HG03039 (cell line): ENCODE results near the gene CLCNKA.
"Not testable (repeated sequence)": the region's sequence is repeated elsewhere in the genome, so short reads cannot be mapped to it uniquely, and the experiment has no call there.

ENCODE experiments used
- ATAC-seq: cut with Tn5 transposase; IDR thresholded peaks from one replicate; pipeline ENCODE4 v1.9.1; 2021; ENCODE audit warnings: mild to moderate bottlenecking, moderate library complexity; ENCODE audit not compliant: unreplicated experiment

CLCNKA gene

DNA sequence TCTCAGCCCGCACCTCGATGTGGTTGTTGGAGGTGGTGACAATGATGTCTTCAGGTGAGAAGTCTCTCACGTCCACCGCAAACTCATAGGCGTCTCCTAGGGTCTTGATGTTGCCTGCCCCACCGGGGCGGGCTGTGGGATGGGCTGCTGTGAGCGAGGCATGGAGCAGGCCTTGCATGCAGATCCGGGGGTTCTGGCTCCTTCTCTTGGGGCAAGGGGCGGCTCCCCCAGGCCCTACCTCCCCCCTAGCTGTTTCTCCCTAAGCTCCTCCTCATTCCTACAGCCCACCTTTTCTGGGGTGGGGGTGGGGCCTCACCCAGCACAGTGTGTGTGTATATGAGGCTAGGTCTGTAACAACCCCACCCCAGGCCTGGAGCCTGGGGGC lies 4.8 kb upstream of the CLCNKA start:
- no peak for ATAC-seq

DNA sequence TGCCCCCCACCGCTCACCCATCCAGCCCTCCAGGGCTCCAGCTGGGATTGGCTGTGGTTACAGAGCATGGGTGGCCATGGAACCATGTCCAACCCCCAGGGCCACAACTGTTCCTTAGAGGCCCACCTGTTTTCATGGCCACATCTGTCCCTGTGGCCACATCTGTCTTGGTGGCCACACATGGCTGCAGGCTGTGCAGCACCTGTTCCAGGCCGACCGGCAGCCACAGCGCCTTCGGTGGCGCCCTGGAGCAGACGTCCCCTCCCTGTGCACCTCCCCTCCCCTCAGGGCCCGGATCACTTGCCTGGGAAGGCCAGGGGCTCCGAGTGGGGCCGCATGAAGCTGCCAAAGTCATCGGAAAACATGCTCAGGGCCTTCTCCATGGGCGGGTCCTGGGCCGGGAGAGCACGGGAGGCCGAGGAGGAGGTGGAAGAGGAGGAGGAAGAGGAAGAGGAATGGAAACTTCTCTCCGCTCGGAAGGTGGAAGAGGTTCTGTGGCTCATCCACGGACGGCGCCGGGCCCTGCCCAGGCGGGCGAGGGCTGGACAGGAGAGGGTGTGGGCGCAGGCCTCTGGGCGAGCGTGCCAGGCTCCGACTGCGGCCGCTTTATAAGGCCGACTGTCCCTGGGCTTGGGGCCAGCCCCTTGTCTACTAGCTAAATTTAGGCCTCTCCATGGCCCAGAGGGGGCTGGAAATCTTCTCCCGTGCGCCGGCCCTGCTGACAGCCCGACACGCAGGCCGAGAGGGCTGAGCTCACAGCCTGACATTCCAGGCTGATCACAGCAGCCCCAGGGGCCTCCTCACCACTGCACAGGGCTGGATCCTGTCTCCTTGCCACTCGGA lies 4.2 kb upstream of the CLCNKA start, which contains the start of gene HSPB7:
Gene HSPB7, minus strand, starts transcription at position 583 of the 843 bp plus-strand sequence. Its CDS starts 80 bp downstream, at position 503.
- ATAC-seq, result no peak

DNA sequence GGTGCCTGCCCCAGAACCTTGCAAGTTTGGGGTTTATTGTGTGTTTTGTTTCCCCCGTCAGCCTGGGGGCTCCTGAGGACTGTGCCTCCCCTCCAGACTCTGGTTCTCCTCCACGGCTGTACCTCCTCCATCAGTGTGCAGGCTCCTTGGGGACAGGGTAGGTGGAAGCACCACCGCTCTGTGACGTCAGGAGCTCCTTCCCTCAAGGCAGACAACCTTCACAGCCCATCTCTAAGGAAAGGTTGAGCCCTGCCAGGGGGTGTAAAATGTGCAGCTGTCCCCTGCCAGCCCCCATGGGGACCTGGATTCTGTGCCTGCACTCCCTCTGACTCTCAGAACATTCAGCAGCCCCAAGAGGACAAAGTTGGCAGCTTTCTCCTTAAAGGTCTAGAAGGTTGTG lies 3.5 kb upstream of the CLCNKA start:
- ATAC-seq, result no peak

DNA sequence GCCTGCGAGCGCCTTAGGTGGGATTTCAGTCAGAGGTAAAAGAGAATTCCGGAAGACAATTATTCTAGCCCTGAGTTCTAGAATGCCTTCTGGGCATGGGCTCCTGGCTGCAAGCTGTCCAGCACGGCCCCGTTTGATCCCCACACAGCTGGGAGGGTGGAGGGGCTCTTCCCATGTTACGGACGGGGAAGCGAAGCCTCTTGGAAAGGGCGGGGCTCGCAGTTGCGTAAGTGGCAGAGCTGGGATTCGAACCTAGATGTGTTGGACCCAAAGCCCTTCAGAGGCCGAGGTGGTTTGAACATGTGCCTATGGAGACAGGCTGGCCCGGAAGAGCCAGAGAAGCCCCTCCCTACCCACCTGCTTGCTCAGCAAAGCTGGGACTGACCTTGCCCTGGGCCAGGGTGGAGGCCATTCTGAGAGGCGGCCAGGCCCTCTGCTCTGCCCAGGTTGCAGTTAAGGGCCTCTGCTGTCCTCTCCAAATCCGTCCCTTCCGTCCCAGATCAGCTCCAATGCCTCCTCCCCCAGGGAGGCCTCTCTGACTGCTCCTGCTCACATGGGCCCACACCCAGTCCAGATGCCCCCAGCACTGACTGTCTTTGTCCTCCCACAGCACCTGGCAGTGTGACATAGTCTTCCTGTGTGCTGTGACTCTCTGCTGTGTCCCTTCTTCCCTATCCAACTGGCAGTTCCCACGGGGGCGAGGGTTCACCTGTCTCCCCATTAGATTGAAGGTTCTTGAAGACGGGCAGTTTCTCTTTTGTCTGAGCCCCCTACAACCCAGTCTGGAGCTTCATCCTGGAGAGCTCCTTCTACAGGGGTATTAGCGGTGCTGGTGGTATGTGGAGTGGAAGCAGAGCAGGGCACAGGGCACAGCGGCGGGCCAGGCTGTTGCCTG lies 2.8 kb upstream of the CLCNKA start:
- ATAC-seq, result no peak

DNA sequence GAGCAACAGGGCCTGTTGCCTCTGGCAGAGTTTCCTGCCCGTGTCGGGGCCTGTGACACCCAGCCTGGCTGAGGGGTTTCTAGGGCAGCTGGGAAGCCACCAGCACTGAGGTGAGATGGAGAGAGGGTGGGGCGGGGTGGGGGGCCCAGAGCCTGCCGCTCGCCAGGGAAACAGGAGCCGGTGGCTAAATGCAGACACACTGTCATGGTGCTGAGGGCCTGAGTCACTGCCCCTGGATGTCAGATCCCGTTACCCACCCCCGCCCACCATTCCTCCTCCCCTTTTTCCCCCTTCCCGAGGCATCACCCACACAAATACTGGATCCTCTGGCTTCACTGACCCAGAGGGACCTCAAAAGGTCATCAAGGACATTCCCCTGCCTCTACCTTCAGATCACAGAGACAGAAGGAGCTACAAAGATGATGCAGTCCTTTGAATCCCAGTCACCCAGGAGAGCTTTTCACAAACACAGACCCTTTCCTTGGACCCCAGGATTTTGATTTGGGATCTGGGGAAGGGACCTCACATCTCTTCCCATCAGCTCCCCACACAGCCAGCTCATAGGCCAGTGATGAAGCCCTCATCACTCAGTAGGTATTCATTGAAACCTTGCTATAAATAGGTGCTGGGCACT lies 2.1 kb upstream of the CLCNKA start:
- no peak for ATAC-seq

DNA sequence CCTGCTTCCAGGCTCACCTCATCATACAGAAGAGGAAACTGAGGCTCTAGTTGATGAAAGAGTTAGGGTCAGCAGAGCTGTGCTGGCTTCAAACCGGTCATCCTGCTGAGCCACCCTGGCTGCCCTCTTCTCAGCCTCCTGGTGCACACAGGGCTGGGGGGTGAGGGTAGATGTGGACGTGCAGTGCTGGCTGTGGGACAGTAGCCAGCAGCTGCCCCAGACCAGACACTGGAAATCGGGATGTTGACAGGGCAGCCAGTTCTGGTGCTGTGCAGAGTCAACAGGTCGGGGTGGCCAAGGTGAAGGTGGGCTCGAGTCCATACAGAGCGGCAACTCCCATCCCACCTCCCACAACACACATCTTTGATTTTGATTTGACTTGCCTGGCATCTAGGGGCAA lies 1.5 kb upstream of the CLCNKA start:
- no peak for ATAC-seq

DNA sequence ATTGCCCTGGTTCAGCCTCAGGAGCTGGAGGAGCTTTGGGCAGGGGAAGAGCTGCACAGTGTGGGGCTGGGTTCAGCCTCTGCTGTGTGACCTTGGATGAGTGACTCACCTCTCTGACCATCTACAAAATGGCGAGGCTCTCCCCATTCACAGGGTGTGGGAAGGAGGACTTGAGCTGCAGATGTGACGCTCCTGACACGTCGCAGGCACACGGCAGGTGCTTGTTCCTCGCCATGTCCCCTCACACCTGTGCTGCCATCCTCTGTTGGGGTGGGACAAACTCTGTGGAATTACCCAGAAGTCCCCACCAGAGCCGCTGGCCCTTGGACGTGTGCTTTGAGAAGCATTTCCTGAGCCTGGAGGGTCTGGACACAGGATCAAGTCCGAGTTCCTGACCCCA lies 958 bp upstream of the CLCNKA start:
- ATAC-seq, result not testable (repeated sequence)

DNA sequence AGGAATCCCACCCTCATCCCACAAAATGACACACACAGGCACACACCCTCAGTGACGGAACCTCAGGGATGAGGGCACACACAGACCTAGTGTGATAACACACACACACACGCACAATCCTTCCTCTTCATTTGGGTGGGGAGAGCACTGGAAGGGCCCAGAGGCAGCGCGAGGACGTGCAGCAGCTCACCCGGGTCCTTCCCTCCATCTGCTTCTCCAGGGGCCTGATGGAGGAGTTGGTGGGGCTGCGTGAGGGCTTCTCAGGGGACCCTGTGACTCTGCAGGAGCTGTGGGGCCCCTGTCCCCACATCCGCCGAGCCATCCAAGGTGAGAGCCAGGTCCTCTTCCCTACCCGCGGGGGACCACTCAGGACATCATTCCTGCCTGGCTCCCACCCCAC lies 557 bp downstream of the CLCNKA start:
- ATAC-seq, result no peak

DNA sequence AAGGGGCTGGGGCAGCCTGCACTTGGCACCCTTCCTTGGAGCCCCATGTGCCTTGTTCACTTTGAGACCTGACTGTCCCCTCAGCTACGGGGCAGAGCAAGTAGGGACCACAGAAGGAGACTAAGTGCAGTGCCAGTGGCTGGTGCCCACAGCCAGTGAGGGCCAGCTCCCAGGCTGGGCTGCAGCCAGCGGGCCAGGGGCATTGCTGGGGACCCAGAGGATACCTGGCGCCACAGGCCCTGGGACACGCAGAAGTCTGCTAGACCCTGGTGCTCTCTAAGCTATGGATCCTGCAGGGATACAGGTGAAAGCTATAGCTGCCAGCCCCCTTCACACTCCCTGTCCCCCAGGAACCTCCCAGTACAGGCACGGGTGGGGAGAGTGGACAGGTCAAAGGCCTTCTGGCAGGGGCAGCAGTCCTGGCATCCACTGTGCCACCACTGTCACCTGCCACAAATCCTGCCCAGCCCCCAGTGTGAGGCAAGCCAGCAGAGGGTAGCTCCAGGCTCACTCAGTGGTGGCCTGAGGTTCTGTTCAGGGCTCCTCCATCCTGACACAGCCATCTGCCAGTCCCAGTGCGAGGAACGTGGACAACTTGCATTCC lies 1.3 kb downstream of the CLCNKA start:
- ATAC-seq, result no peak

DNA sequence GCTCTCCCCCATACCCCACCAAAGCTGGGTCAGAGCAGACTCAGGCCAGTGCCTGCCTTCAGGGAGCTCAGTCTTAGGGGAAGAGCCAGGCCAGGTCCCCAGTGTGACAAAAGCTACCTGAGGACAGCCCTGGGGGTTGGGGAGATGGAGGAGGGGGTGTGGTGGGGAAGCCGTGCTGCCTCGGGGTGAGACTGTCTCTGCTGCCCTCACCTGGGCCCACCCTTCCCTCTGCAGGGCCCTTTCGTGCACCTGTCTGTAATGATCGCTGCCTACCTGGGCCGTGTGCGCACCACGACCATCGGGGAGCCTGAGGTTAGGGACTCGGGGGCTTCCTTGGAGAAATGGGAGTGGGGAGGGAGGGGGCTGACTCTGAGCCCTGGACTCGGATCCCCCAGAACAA lies 4.5 kb downstream of the CLCNKA start:
- not testable (repeated sequence) for ATAC-seq

DNA sequence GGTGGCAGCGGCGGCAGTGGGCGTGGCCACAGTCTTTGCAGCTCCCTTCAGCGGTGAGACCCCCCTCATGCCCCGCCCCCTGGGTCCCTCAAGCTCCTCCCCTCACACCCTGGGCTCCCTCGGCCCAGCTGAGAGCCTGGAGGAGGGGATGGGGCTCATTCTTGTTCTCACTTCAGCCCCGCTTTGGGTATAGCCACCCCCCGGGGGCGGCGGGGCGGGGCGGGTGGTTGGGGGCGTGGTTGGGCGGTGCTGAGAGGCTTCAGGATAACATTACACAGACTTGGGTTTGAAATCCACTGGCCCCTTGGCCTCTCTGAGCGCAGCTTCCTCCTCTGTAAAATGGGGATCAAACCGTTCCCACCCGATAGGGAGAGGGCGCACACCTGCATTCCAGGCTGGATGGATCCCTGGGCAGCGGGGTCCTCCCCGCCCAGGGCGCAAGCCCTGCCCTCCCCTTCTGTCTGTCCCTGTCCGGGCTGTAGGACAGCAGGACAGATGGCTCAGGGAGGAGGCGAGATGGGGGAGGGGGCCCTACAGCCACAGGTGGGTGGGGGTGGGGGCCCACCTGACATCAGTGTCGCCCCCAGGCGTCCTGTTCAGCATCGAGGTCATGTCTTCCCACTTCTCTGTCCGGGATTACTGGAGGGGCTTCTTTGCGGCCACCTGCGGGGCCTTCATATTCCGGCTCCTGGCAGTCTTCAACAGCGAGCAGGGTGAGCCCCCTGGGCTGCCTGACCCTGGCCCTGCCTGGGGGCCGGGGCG lies 5.1 kb downstream of the CLCNKA start:
- ATAC-seq, result no peak

DNA sequence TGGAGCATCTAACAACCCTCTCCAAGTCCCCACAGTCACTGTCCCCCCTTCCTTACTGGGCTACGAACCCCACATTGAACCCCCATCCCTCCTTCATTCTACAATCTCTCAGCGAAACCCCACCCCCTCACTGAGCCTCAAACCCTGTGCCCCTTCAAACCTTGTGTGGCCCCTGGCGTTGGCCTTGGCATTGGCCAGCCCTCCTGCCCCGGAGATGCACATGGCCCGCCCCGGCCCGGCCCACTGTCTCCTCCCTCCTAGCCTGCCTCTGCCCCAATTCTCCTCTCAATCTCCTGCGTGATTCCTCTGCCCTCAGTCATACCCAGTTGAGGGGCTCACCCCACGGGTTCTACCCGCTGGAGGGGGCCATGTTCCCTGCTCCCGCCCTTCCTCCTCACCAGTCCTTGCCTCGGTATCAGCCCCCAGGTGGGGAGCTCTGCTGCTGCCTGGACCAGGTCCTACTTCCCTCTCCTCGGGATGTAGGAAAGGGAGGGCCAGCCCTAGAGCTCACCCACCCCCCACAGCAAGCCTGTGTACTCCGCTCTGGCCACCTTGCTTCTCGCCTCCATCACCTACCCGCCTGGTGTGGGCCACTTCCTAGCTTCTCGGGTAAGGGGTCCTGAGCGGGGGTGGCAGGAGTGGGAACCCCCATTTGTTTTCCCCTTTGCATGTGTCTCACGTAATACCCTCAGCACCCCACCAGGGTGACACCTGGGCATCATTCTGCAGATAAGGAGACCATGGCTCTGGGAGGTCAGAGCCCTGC lies 6.6 kb downstream of the CLCNKA start:
- ATAC-seq, result no peak

DNA sequence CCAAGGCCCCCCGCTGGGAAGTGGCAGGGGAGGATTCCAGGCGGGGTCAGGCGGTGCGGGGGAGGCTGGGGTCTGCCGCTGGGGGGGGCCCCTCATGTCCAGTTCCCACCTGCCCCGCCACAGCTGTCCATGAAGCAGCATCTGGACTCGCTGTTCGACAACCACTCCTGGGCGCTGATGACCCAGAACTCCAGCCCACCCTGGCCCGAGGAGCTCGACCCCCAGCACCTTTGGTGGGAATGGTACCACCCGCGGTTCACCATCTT lies 7.1 kb downstream of the CLCNKA start:
- not testable (repeated sequence) for ATAC-seq

DNA sequence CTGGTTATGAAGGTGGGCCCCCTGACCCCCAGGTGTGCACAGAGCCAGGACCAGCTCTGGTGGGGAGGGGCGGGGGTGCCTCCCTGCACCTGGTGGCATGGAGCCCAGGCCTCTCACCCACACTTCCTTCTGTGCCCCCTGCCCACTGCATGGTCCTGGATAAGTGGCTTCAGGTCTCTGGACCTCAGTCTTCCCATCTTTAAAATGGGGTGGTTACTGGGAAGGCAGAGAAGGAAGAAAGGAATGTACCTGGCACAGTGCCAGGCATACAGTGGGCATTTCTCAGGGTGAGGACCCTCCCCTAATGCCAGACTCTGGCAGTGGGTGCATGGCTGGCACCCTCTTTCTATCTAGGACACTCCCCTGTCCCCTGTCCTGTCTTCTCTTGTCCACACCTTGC lies 7.5 kb downstream of the CLCNKA start:
- no peak for ATAC-seq

DNA sequence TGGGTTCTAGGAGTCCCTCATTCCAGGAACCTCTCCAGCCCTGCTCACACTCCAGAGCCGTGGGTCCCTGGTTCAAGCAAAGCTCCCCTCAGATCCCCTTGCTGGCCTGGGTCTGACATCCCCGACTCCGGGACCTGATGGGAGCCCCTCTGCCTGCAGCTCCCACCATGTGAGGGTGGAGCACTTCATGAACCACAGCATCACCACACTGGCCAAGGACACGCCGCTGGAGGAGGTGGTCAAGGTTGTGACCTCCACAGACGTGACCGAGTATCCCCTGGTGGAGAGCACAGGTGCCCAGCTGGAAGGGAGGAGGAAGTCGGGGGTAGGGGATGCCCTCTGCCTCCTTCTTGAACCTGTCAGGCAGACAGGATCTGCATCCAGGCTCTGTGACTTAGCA lies 9.7 kb downstream of the CLCNKA start:
- no peak for ATAC-seq

DNA sequence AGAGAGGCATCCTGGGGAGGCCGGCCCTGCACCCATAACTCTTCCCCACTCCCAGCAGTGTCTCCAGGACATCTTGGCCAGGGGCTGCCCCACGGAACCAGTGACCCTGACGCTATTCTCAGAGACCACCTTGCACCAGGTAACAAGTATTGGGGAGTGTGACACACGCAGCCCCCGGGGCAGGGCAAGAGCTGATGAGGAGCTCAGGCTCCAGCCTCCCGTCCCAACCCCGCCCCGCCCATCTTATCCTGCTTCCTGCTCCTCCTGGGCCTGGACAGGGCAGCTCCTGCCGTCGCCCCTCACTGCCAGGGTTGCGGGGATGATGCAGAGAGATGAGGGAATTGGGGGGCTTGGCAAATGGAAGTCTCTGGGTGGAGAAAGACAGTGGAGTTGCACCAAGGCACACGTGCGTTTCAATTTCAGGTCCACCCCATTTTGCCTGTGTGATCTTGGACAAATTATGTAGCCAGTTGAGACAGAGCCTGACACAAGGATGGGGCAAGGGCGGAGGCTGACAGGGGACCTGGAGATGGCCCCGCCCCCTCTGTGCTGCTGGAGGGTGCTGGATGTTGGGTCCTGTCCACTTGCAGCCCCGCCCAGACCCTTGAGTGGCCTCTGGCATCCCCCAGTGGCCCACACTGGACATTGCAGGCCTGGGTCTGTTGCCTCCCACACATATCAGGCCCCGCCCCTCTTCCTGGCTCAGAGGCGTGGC lies 10.7 kb downstream of the CLCNKA start:
- ATAC-seq, result no peak

DNA sequence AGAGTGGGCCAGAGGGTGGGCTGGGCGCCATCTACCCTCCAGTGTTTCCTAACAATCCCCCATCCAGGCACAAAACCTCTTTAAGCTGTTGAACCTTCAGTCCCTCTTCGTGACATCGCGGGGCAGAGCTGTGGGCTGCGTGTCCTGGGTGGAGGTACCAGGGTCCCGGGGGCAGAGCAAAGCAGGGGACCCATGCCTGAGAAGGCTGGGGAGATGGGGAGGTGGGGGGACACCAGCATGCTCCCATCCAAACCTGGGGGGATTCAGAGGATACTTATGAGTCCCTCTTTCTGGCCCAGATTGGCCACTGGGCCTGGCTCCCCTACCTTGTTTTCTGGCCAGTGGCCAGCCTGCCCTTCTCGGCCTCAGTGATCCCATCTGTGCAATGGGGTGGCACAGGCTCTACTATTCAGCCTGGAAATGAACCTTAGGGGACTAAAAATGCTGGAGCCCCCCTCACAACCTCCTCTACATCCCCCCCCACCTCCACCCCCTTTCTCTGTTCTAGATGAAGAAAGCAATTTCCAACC lies 11.3 kb downstream of the CLCNKA start:
- ATAC-seq, result not testable (repeated sequence)

DNA sequence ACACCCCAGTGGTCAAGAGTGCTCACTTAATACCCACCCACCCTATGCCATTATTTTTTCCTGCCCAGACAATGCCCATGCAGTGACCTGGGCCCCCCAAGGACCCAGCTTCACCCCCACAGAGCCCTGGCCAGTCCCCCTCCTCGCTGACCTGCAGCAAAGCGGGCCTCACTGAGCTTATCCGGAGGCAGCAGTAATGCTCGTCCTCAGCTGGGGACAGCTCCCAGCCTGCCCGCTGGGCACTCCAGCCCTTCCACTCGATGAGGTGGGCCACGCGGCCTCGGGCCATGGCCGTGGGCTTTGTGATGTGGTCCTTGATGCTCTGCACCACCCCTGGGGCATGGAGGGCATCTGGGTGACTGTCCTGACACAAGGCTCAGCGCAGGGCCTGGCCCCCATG lies 14.6 kb downstream of the CLCNKA start:
- not testable (repeated sequence) for ATAC-seq

DNA sequence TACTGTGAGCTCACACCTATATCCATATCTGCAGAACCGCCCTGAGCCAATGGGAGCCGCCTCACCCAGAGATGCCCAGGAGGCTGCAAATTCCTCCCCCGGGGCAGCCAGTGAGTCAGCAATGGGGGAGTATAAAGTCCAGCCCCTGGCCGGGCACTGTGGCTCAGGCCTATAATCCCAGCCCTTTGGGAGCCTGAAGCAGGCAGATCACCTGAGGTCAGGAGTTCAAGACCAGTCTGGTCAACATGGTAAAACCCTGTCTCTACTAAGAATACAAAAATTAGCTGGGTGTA lies 16.7 kb downstream of the CLCNKA start:
- no peak for ATAC-seq
